K562 (cell line): ENCODE measurements around the gene RERE. TPM values are rescaled to one million over a fixed set of nuclear protein-coding genes. Genes with fewer than 3 reads are reported as not detected.

ENCODE experiments used
- ADNP ChIP-seq: fragments of 200-800 bp; sonication (Bioruptor generic); IDR thresholded peaks from 2 replicates; pipeline ENCODE4 v1.6.1; 2016; ENCODE audit warnings: missing genetic modification characterization, missing compliant biosample characterization
- CREB3 ChIP-seq: fragments of 450-650 bp; conservative IDR thresholded peaks from 2 replicates; pipeline ENCODE4 v1.6.1; 2016; ENCODE audit warnings: missing genetic modification characterization, low read depth, mild to moderate bottlenecking, missing compliant biosample characterization, moderate library complexity
- FOSL1 ChIP-seq: fragments of 200-800 bp; sonication (Bioruptor generic); conservative IDR thresholded peaks from 2 replicates; pipeline ENCODE4 v1.6.1; 2016; ENCODE audit warnings: missing genetic modification characterization, missing compliant biosample characterization
- HDAC1 ChIP-seq, 2 experiments: fragments of 450-650 bp; IDR thresholded peaks; 2 replicates each; pipeline ENCODE4 v1.6.1; 2016 to 2017; ENCODE audit warnings: inconsistent platforms in 1 of 2, mild to moderate bottlenecking in 1 of 2, moderate library complexity in 1 of 2
- HEY1 ChIP-seq: fragments of 250-450 bp; sonication (Bioruptor Pico); IDR thresholded peaks from 2 replicates; pipeline ENCODE4 v1.5.0; 2020; ENCODE audit warnings: mild to moderate bottlenecking, moderate library complexity, borderline replicate concordance
- HNRNPUL1 ChIP-seq: fragments of 200-400 bp; formaldehyde crosslinking; IDR thresholded peaks from 2 replicates; pipeline ENCODE4 v1.6.1; 2017; ENCODE audit warnings: low read length
- MBD1 ChIP-seq: fragments of 250-450 bp; sonication (Bioruptor Pico); IDR thresholded peaks from 2 replicates; pipeline ENCODE4 v1.8.0; 2022; ENCODE audit warnings: inconsistent platforms
- MTA1 ChIP-seq: fragments of 450-650 bp; IDR thresholded peaks from 2 replicates; pipeline ENCODE4 v1.6.1; 2017; ENCODE audit warnings: borderline replicate concordance
- NFE2 ChIP-seq: IDR thresholded peaks from 2 replicates; pipeline ENCODE4 v1.6.1; 2014; ENCODE audit warnings: antibody characterized with exemption, low read depth
- NR2C2 ChIP-seq, 2 experiments: fragments of 200-800 bp in 1 of 2; sonication (Bioruptor generic) in 1 of 2; sonication (generic) in 1 of 2; formaldehyde crosslinking in 1 of 2; IDR thresholded peaks; 2 replicates each; pipeline versions ENCODE4 v1.6.1 to v1.8.0; 2016 to 2022; ENCODE audit warnings: mild to moderate bottlenecking in 1 of 2, missing compliant biosample characterization in 1 of 2, missing genetic modification characterization in 1 of 2, missing genetic modification reagents in 1 of 2
- POLR2A ChIP-seq: fragments of 450-650 bp; conservative IDR thresholded peaks from 2 replicates; pipeline ENCODE4 v1.6.1; 2016
- POLR3A ChIP-seq: IDR thresholded peaks from 2 replicates; pipeline ENCODE4 v1.6.1; 2011; ENCODE audit warnings: borderline replicate concordance, mild to moderate bottlenecking, moderate library complexity; ENCODE audit not compliant: insufficient read length, insufficient read depth; ENCODE audit errors: extremely low read depth
- SMARCE1 ChIP-seq: fragments of 450-650 bp; IDR thresholded peaks from 2 replicates; pipeline ENCODE4 v1.7.1; 2016; ENCODE audit warnings: mild to moderate bottlenecking
- TCF3 ChIP-seq: sonication (generic); formaldehyde crosslinking; IDR thresholded peaks from 2 replicates; pipeline ENCODE4 v1.4.0; 2020; ENCODE audit warnings: mild to moderate bottlenecking, missing genetic modification reagents
- USF2 ChIP-seq: sonication (generic); formaldehyde crosslinking; IDR thresholded peaks from 2 replicates; pipeline ENCODE4 v1.5.0; 2020; ENCODE audit warnings: missing genetic modification reagents
- ZBTB11 ChIP-seq, 3 experiments: fragments of 200-800 bp in 1 of 3; fragments of 250-450 bp in 1 of 3; fragments of 450-650 bp in 1 of 3; sonication (Bioruptor Pico) in 1 of 3; sonication (Bioruptor generic) in 1 of 3; formaldehyde crosslinking in 1 of 3; IDR thresholded peaks; 2 replicates each; pipeline versions ENCODE4 v1.6.1 to v1.8.0; 2016 to 2022; ENCODE audit warnings: mild to moderate bottlenecking in 2 of 3, missing genetic modification characterization in 2 of 3, missing compliant biosample characterization in 1 of 3, moderate library complexity in 1 of 3
- ZEB2 ChIP-seq: fragments of 450-650 bp; IDR thresholded peaks from 2 replicates; pipeline ENCODE4 v1.6.1; 2016
- ZNF134 ChIP-seq: fragments of 250-450 bp; sonication (Bioruptor Pico); conservative IDR thresholded peaks from 2 replicates; pipeline ENCODE4 v1.4.0; 2020
- ZNF175 ChIP-seq: fragments of 200-800 bp; sonication (Bioruptor generic); IDR thresholded peaks from 2 replicates; pipeline ENCODE4 v1.6.1; 2016; ENCODE audit warnings: low read depth, mild to moderate bottlenecking, missing genetic modification characterization, missing compliant biosample characterization
- ZNF239 ChIP-seq: fragments of 250-450 bp; sonication (Bioruptor Pico); IDR thresholded peaks from 2 replicates; pipeline ENCODE4 v1.4.0; 2020; ENCODE audit warnings: mild to moderate bottlenecking
- ZNF274 ChIP-seq: IDR thresholded peaks from 2 replicates; pipeline ENCODE4 v1.6.1; 2011; ENCODE audit warnings: low read depth, mild to moderate bottlenecking, low read length, moderate library complexity, borderline replicate concordance
- ZNF696 ChIP-seq: fragments of 250-450 bp; sonication (Bioruptor Pico); conservative IDR thresholded peaks from 2 replicates; pipeline ENCODE4 v1.4.0; 2020; ENCODE audit warnings: mild to moderate bottlenecking, moderate library complexity
- polyA plus RNA-seq, 8 experiments: library from polyadenylated mRNA; depleted of rRNA in 4 of 8; stranded (reverse) in 5 of 8; unstranded in 3 of 8; fragments of >200 nt; fragmentation: Nextera tagmentation in 2 of 8; fragmentation: Illumina TruSeq in 1 of 8; extraction: Ambion mirVana in 2 of 8; extraction: Trizol in 1 of 8; gene quantifications; 2 replicates each; pipeline versions ENCODE4 v1.2.1 to v1.2.3, GENCODE V29; 2011 to 2014; ENCODE audit warnings: inconsistent platforms in 1 of 8, missing spikeins in 1 of 8
- total RNA-seq, 7 experiments: library from RNA; depleted of rRNA in 6 of 7; stranded (reverse); fragments of >200 nt in 6 of 7; fragmentation: Illumina TruSeq in 2 of 7; extraction: Trizol in 2 of 7; gene quantifications; 2 replicates each; pipeline versions ENCODE4 v1.2.1 to v1.2.3, GENCODE V29; 2011 to 2021; ENCODE audit warnings: low replicate concordance in 1 of 7

RERE gene
- total and polyA plus RNA-seq, 9 of the 15 experiments (the other 6 are each of a cell fraction or from before 2014, with no cell fraction given) = 3.0 to 51.5 (median 13.4) TPM

- no peak for TF ChIP-seq USF2
- TF ChIP-seq SMARCE1 = peak; percentile 77; the same call in 1 of the 2 replicates
- no peak for TF ChIP-seq ZNF175
- TF ChIP-seq NR2C2 (CRISPR knock-in tag; IDR thresholded peaks at IDR 0.05) = peak; percentile 82
- TF ChIP-seq NR2C2 (tag; IDR thresholded peaks at IDR 0.05) = peak; percentile 79
- no peak for TF ChIP-seq ZNF134
- TF ChIP-seq ADNP (tag) = no peak
- no peak for TF ChIP-seq HEY1 (CRISPR knock-in tag)
- TF ChIP-seq ZEB2 = peak; percentile 96
- no peak for TF ChIP-seq ZNF274
- no peak for TF ChIP-seq ZNF239 (CRISPR knock-in tag)
- peak in 1 of 2 experiments; percentile 61; a peak in 2 of 4 replicates for TF ChIP-seq HDAC1 (IDR thresholded peaks at IDR 0.05)
- 0 out of 6 replicates have a peak, but pooled peaks of 1 of the 3 experiments have one; percentile 41 for TF ChIP-seq ZBTB11 (CRISPR knock-in tag; IDR thresholded peaks at IDR 0.05)
- 0 out of 2 replicates have a peak, but pooled peaks have one; percentile 35 for TF ChIP-seq MTA1
- no peak for TF ChIP-seq MBD1 (CRISPR knock-in tag)
- no peak for TF ChIP-seq CREB3
- TF ChIP-seq NFE2 = peak; percentile 67
- TF ChIP-seq POLR2A = peak; percentile 10; the same call in 1 of the 2 replicates
- 0 out of 2 replicates have a peak, but pooled peaks have one; percentile 58 for TF ChIP-seq HNRNPUL1
- TF ChIP-seq FOSL1 (tag) = peak; percentile 82
- TF ChIP-seq ZNF696 (CRISPR knock-in tag) = no peak
- TF ChIP-seq TCF3 (CRISPR knock-in tag) = peak; percentile 79
- no peak for TF ChIP-seq POLR3A
Measured at GRCh38 chr1:8858112-8858668, 40.8 kb upstream of the RERE start (continued).
